A549 (cell line): ENCODE measurements around the gene MRPS18A. TPM values are rescaled to one million over a fixed set of nuclear protein-coding genes. Genes with fewer than 3 reads are reported as not detected.

ENCODE experiments used
- ATAC-seq, 2 experiments: fragments of 200-7000 bp in 1 of 2; fragments of >200 bp in 1 of 2; cut with Nextera tagmentation in 1 of 2; cut with Tn5 transposase in 1 of 2; 3 replicates each; pipeline versions ENCODE4 v1.8.0 to v1.9.1; 2018 to 2020; ENCODE audit warnings: mild to moderate bottlenecking in 1 of 2, moderate library complexity in 1 of 2
- CTCF ChIA-PET: fragments of 300-600 bp; sonication (Branson Sonifier 250); formaldehyde crosslinking; extraction: SDS; loops from one replicate; lab custom pipeline; 2021; ENCODE audit warnings: antibody characterized with exemption, inconsistent platforms; lab: Yijun Ruan, JAX
- POLR2A ChIA-PET: fragments of 350-600 bp; formaldehyde crosslinking; extraction: SDS; loops from one replicate; lab custom pipeline; 2021; ENCODE audit warnings: antibody characterized with exemption, inconsistent platforms; lab: Yijun Ruan, JAX
- DNase-seq, 2 experiments: peaks; one replicate each; pipeline versions ENCODE4 v3.0.0 to v3.0.0-alpha.2; 2011 to 2016; ENCODE audit warnings: low read depth in 1 of 2, low spot score in 1 of 2
- FAIRE-seq: peaks from 2 replicates; lab custom pipeline; 2011; peaks lifted over from hg19 to GRCh38; lab: Jason Lieb, UNC
- H3K27ac ChIP-seq, 2 experiments: fragments of >200 bp; sonication (Bioruptor Twin); formaldehyde crosslinking; 3 replicates each; pipeline ENCODE4 v1.5.1; 2016 to 2017
- H3K4me1 ChIP-seq: fragments of >200 bp; sonication (Bioruptor Twin); formaldehyde crosslinking; 3 replicates; pipeline ENCODE4 v1.6.1; 2016
- H3K4me2 ChIP-seq: fragments of >200 bp; sonication (Bioruptor Twin); formaldehyde crosslinking; 3 replicates; pipeline ENCODE4 v1.6.1; 2016
- H3K4me3 ChIP-seq: fragments of >200 bp; sonication (Bioruptor Twin); formaldehyde crosslinking; 3 replicates; pipeline ENCODE4 v1.5.1; 2016
- H3K9me3 ChIP-seq: fragments of >200 bp; sonication (Bioruptor Twin); formaldehyde crosslinking; 3 replicates; pipeline ENCODE4 v1.6.1; 2016
- BHLHE40 ChIP-seq: IDR thresholded peaks from 2 replicates; pipeline ENCODE4 v1.6.1; 2012; ENCODE audit warnings: low read depth, low read length, inconsistent platforms
- CBX2 ChIP-seq: fragments of 200-600 bp; sonication (generic); IDR thresholded peaks from 2 replicates; pipeline ENCODE4 v1.6.1; 2016; ENCODE audit warnings: low read depth, mild to moderate bottlenecking, borderline replicate concordance
- CBX8 ChIP-seq: fragments of 200-600 bp; sonication (generic); IDR thresholded peaks from 2 replicates; pipeline ENCODE4 v1.6.1; 2016
- CEBPB ChIP-seq, 2 experiments: fragments of >200 bp in 1 of 2; sonication (Bioruptor Twin) in 1 of 2; formaldehyde crosslinking in 1 of 2; IDR thresholded peaks; 2 replicates each; pipeline ENCODE4 v1.6.1; 2012 to 2016
- ESRRA ChIP-seq: fragments of 150-350 bp; IDR thresholded peaks from 2 replicates; pipeline ENCODE4 v1.6.1; 2014; ENCODE audit warnings: mild to moderate bottlenecking, low read length, borderline replicate concordance
- FOXS1 ChIP-seq: fragments of 250-450 bp; sonication (Bioruptor Pico); IDR thresholded peaks from 2 replicates; pipeline ENCODE4 v1.5.0; 2020; ENCODE audit warnings: mild to moderate bottlenecking, moderate library complexity
- HEYL ChIP-seq: fragments of 250-450 bp; sonication (Bioruptor Pico); IDR thresholded peaks from 2 replicates; pipeline ENCODE4 v1.8.0; 2021; ENCODE audit warnings: mild to moderate bottlenecking, moderate library complexity
- HOXA7 ChIP-seq: fragments of 250-450 bp; sonication (Bioruptor Pico); IDR thresholded peaks from 2 replicates; pipeline ENCODE4 v1.5.0; 2020; ENCODE audit warnings: mild to moderate bottlenecking, moderate library complexity
- HOXB13 ChIP-seq: fragments of 250-450 bp; sonication (Bioruptor Pico); IDR thresholded peaks from 2 replicates; pipeline ENCODE4 v1.5.0; 2020; ENCODE audit warnings: low read depth, mild to moderate bottlenecking, moderate library complexity
- HOXB5 ChIP-seq: fragments of 250-450 bp; sonication (Bioruptor Pico); IDR thresholded peaks from 2 replicates; pipeline ENCODE4 v1.5.0; 2020; ENCODE audit warnings: mild to moderate bottlenecking, moderate library complexity
- JUN ChIP-seq, 2 experiments: fragments of >200 bp; sonication (Bioruptor Twin); formaldehyde crosslinking; IDR thresholded peaks; 2 replicates in 1 of 2; 3 replicates in 1 of 2; pipeline ENCODE4 v1.6.1; 2016 to 2017
- MYC ChIP-seq: IDR thresholded peaks from 2 replicates; pipeline ENCODE4 v1.6.1; 2012; ENCODE audit warnings: mild to moderate bottlenecking, inconsistent platforms, low read length, improper control_type of control experiment, borderline replicate concordance
- NFE2L2 ChIP-seq: fragments of 150-350 bp; conservative IDR thresholded peaks from 2 replicates; pipeline ENCODE4 v1.6.1; 2014; ENCODE audit warnings: low read length
- PHF8 ChIP-seq: fragments of 200-600 bp; sonication (generic); IDR thresholded peaks from 2 replicates; pipeline ENCODE4 v1.6.1; 2016; ENCODE audit warnings: low read depth, mild to moderate bottlenecking, antibody characterized with exemption, moderate library complexity, borderline replicate concordance
- RAD21 ChIP-seq, 2 experiments: fragments of >200 bp in 1 of 2; sonication (Bioruptor Twin) in 1 of 2; formaldehyde crosslinking in 1 of 2; IDR thresholded peaks in 1 of 2; conservative IDR thresholded peaks in 1 of 2; 2 replicates in 1 of 2; 3 replicates in 1 of 2; pipeline ENCODE4 v1.6.1; 2012 to 2018; ENCODE audit warnings: inconsistent platforms in 1 of 2
- RNF2 ChIP-seq: fragments of 200-600 bp; sonication (generic); IDR thresholded peaks from 2 replicates; pipeline ENCODE4 v1.6.1; 2016; ENCODE audit warnings: low read depth, mild to moderate bottlenecking, antibody characterized with exemption, moderate library complexity, borderline replicate concordance
- SREBF2 ChIP-seq: fragments of 450-650 bp; IDR thresholded peaks from 2 replicates; pipeline ENCODE4 v1.6.1; 2014; ENCODE audit warnings: mild to moderate bottlenecking, moderate library complexity
- ZNF302 ChIP-seq: fragments of 250-450 bp; sonication (Bioruptor Pico); IDR thresholded peaks from 2 replicates; pipeline ENCODE4 v1.9.0; 2021; ENCODE audit warnings: inconsistent platforms, mild to moderate bottlenecking, moderate library complexity
- whole genome bisulfite sequencing: methylation state at CpG from one replicate; pipeline ENCODE4 v1.1.6; 2017; ENCODE audit errors: missing lambda C conversion rate; 5-methylcytosine and 5-hydroxymethylcytosine counted together
- polyA plus RNA-seq, 4 experiments: library from polyadenylated mRNA; depleted of rRNA in 3 of 4; stranded (reverse); fragments of >200 nt; fragmentation: RNase III in 1 of 4; extraction: RNeasy Plus Mini Kit Qiagen cat#74134 plus additional on column Dnase treatment in 1 of 4; gene quantifications; 2 replicates in 3 of 4; 3 replicates in 1 of 4; pipeline ENCODE4 v1.2.3, GENCODE V29; 2011 to 2017
- TF ChIP-seq, protein P1 (sequence below): fragments of >200 bp; sonication (Bioruptor Twin); formaldehyde crosslinking; IDR thresholded peaks from 3 replicates; pipeline ENCODE4 v1.6.1; 2016
- TF ChIP-seq, protein P2 (sequence below): IDR thresholded peaks from 2 replicates; pipeline ENCODE4 v1.6.1; 2012
- TF ChIP-seq, protein P3 (sequence below): fragments of 150-350 bp; IDR thresholded peaks from 2 replicates; pipeline ENCODE4 v1.6.1; 2014; ENCODE audit warnings: low read depth, mild to moderate bottlenecking, low read length

Gene MRPS18A
- polyA plus RNA-seq, 2 of the 4 experiments (the other 2 are of a cell fraction), result 38.0 to 44.2 TPM

DNA sequence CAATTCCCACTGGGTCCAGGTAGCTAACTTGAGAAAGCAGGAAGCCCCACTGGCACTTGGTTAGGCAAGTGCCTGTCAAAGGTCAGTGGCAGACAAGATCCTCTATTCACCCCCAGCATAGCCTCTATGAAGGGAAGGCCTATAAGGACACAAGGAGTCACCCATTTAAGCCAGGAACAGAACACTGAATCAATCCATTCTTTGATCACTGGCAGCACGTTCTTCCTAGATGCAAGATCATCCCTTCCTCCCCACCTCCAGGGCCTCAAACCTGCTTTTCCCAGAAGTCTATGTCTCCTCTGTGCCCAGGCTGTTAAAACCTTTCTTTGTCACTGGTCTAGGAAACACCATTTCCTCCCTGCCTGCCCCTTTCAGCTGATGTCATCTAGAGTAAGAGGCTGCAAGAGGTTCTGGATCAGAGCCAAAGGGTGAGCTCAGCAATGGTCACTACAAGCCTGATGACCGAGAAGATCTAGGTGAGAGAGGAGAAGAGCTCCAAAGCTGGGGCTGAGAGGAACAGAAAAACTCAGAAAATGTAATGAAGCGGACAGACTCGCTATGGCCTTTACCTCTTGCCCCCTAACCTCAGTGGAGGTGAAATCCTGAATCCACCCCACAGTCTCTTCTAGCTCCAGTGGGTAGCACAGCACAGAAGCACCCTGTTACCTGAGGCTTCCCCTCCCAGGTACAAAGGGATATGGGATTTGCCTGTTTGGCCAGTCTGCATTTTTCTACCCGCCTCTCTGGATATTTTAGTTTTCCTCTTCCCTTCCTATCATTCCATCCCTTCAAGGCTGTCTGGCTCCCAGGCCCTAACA is 60.4 kb downstream of the MRPS18A start:
- FAIRE-seq, result no peak
- no peak for ATAC-seq
- ChIA-PET CTCF (interaction anchor here (3.5 kb wide), 1 partner anchor 19 kb away, joined by 21 read pairs; no protein-coding TSS in a partner anchor), POLR2A (no interaction called here)
- peak overlapping the region; percentile 96; the same call in 2 of the 3 replicates for H3K4me3 ChIP-seq
- TF ChIP-seq RNF2, result no peak
- no peak for TF ChIP-seq BHLHE40
- no peak for TF ChIP-seq HOXB5
- TF ChIP-seq, protein P1, sequence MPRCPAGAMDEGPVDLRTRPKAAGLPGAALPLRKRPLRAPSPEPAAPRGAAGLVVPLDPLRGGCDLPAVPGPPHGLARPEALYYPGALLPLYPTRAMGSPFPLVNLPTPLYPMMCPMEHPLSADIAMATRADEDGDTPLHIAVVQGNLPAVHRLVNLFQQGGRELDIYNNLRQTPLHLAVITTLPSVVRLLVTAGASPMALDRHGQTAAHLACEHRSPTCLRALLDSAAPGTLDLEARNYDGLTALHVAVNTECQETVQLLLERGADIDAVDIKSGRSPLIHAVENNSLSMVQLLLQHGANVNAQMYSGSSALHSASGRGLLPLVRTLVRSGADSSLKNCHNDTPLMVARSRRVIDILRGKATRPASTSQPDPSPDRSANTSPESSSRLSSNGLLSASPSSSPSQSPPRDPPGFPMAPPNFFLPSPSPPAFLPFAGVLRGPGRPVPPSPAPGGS, result no peak
- TF ChIP-seq, protein P2, sequence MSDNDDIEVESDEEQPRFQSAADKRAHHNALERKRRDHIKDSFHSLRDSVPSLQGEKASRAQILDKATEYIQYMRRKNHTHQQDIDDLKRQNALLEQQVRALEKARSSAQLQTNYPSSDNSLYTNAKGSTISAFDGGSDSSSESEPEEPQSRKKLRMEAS, result no peak
- TF ChIP-seq JUN (IDR thresholded peaks at IDR 0.05), result 0 out of 5 replicates have a peak, but pooled peaks of 1 of the 2 experiments have one; percentile 20
- peak overlapping the region; percentile 98 to 100 for H3K27ac ChIP-seq
- H3K9me3 ChIP-seq, result no peaks in the 10 kb centered on the region
- H3K4me2 ChIP-seq, result peak overlapping the region; percentile 71
- peak; percentile 30 to 70 for DNase-seq
- H3K4me1 ChIP-seq, result peaks cover 26% of the 10 kb centered on the region
- WGBS, result 80% methylated on average over 5 of the region's 5 CpGs

DNA sequence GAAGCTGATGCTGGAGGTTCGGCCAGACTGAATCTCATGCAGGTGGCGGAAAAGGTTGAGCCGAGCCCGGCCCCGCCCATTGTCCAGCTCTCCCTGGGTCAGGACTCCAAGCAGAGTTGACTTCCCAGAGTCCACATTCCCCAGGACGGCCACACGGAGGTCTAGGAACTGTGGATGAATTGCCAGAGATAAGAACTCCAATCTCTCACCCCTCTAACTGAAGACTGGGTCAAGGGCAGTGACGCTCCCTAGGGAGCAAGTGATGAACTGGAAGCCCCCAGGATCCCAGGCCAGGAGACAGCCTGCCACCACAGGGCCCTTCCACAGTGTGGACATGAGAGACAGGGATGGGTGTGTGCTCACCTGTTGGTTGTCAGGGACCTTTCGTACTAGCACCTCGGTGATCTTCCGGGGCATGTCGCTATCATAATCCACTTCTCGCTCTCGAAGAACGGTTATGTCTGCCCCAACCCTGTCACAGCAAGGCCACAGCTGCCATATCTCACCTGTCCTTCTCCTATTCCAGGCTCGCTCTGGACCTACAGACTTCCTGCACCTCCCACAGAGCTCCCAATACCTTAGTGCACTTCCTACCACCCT is 62.1 kb downstream of the MRPS18A start:
- Histone ChIP-seq H3K4me3 (no peak overlapping the region), H3K4me2 (no peak overlapping the region), H3K27ac (peak overlapping the region in 1 of 2 experiments; percentile 100; a peak in 1 of 6 replicates), H3K4me1 (peaks cover 19% of the 10 kb centered on the region), H3K9me3 (no peaks in the 10 kb centered on the region)
- no peak for FAIRE-seq
- CTCF ChIA-PET, result interaction anchor here (0.5 to 3.5 kb wide), 3 partner anchors 12 to 96 kb away, joined by 3 to 21 read pairs (median 11); no protein-coding TSS in a partner anchor
- POLR2A ChIA-PET, result no interaction called here
- TF ChIP-seq PHF8, result no peak
- no peak for TF ChIP-seq RNF2
- TF ChIP-seq CEBPB (IDR thresholded peaks at IDR 0.05), result no peak
- TF ChIP-seq, protein P3, sequence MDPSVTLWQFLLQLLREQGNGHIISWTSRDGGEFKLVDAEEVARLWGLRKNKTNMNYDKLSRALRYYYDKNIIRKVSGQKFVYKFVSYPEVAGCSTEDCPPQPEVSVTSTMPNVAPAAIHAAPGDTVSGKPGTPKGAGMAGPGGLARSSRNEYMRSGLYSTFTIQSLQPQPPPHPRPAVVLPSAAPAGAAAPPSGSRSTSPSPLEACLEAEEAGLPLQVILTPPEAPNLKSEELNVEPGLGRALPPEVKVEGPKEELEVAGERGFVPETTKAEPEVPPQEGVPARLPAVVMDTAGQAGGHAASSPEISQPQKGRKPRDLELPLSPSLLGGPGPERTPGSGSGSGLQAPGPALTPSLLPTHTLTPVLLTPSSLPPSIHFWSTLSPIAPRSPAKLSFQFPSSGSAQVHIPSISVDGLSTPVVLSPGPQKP, result no peak
- no peak for TF ChIP-seq CBX8
- TF ChIP-seq RAD21 (conservative IDR thresholded peaks at IDR 0.05 in 1 of 2, IDR thresholded peaks at IDR 0.05 in 1 of 2), result no peak
- TF ChIP-seq BHLHE40, result no peak
- TF ChIP-seq ESRRA, result no peak
- TF ChIP-seq MYC, result no peak
- no peak for TF ChIP-seq HEYL (CRISPR knock-in tag)
- TF ChIP-seq CBX2, result no peak
- no peak for TF ChIP-seq HOXB13
- no peak for TF ChIP-seq SREBF2
- no peak for TF ChIP-seq FOXS1 (CRISPR knock-in tag)
- no peak for TF ChIP-seq NFE2L2
- TF ChIP-seq ZNF302, result no peak
- no peak for TF ChIP-seq HOXA7 (CRISPR knock-in tag)
- ATAC-seq, result no peak
- 96% methylated on average over 13 of the region's 16 CpGs for WGBS
- no peak for DNase-seq
